ENCODE data around the gene USP17L28.
"Not testable (repeated sequence)": the region's sequence is repeated elsewhere in the genome, so short reads cannot be mapped to it uniquely, and the experiment has no call there.

- TF ChIP-seq CHD2 (IDR thresholded peaks at IDR 0.05; ENCODE audit: low read length); CTCF (IDR thresholded peaks at IDR 0.05; ENCODE audit: control extremely low read depth in 1 of 3, insufficient read depth in 1 of 3, low read depth in 1 of 3, low read length in 3 of 3); EZH2 (IDR thresholded peaks at IDR 0.05; ENCODE audit: low read depth, low read length, severe bottlenecking); ATF3 (IDR thresholded peaks at IDR 0.05; ENCODE audit: insufficient read depth, low read depth, low read length); RXRA (IDR thresholded peaks at IDR 0.05; ENCODE audit: insufficient read depth, low read depth, low read length); SP1 (IDR thresholded peaks at IDR 0.05; ENCODE audit: low read depth, low read length); SUZ12 (IDR thresholded peaks at IDR 0.05; ENCODE audit: low read length): not testable (repeated sequence)
Observed at GRCh38 chr4:9329611-9330010, 19.1 kb upstream of the USP17L28 start, which contains the start of gene USP17L25.
